ENCODE data around the gene CCDC116.

- TF ChIP-seq ESRRG (CRISPR knock-in tag; IDR thresholded peaks at IDR 0.05) (no peak), ZNF565 (CRISPR knock-in tag; conservative IDR thresholded peaks at IDR 0.05; ENCODE audit: low read depth) (no peak), PATZ1 (CRISPR knock-in tag; IDR thresholded peaks at IDR 0.05; ENCODE audit: borderline replicate concordance) (no peak), ISL1 (CRISPR knock-in tag; IDR thresholded peaks at IDR 0.05) (no peak), SNAI2 (CRISPR knock-in tag; IDR thresholded peaks at IDR 0.05) (no peak), ARNTL (CRISPR knock-in tag; IDR thresholded peaks at IDR 0.05; ENCODE audit: borderline replicate concordance, low read depth) (no peak), CSDC2 (CRISPR knock-in tag; IDR thresholded peaks at IDR 0.05) (no peak), CSRNP3 (CRISPR knock-in tag; IDR thresholded peaks at IDR 0.05) (no peak), POU6F1 (CRISPR knock-in tag; IDR thresholded peaks at IDR 0.05; ENCODE audit: borderline replicate concordance, low read depth) (no peak), CREB5 (CRISPR knock-in tag; IDR thresholded peaks at IDR 0.05; ENCODE audit: low read depth) (no peak), OSR1 (CRISPR knock-in tag; IDR thresholded peaks at IDR 0.05) (no peak), TCF4 (CRISPR knock-in tag; IDR thresholded peaks at IDR 0.05; ENCODE audit: borderline replicate concordance) (no peak), BACH2 (CRISPR knock-in tag; IDR thresholded peaks at IDR 0.05; ENCODE audit: borderline replicate concordance) (no peak), ZFP30 (CRISPR knock-in tag; IDR thresholded peaks at IDR 0.05) (no peak)
Observed at GRCh38 chr22:21635771-21636510, 3.4 kb downstream of the CCDC116 start.
